Upper lobe of right lung (tissue), 1 donor: ENCODE measurements around the gene PSEN2. TPM values are rescaled to one million over a fixed set of nuclear protein-coding genes. Genes with fewer than 3 reads are reported as not detected.

Experiments
- ATAC-seq: fragments of 200-7000 bp; cut with Tn5 transposase; one replicate; pipeline ENCODE4 v1.9.1; 2020; ENCODE audit warnings: mild to moderate bottlenecking, moderate library complexity
- DNase-seq: peaks from one replicate; pipeline ENCODE4 v3.0.0-alpha.2; 2020
- H3K27ac ChIP-seq: fragments of 200-600 bp; one replicate; pipeline ENCODE4 v1.8.0; 2022
- H3K27me3 ChIP-seq: fragments of 200-600 bp; one replicate; pipeline ENCODE4 v1.8.0; 2022; ENCODE audit warnings: mild to moderate bottlenecking
- H3K36me3 ChIP-seq: fragments of 200-600 bp; one replicate; pipeline ENCODE4 v1.8.0; 2022
- H3K4me1 ChIP-seq: fragments of 200-600 bp; one replicate; pipeline ENCODE4 v1.8.0; 2022
- H3K4me3 ChIP-seq: fragments of 200-600 bp; one replicate; pipeline ENCODE4 v1.8.0; 2022; ENCODE audit warnings: mild to moderate bottlenecking
- H3K9me3 ChIP-seq: fragments of 200-600 bp; one replicate; pipeline ENCODE4 v1.8.0; 2022
- CTCF ChIP-seq: fragments of 200-600 bp; IDR thresholded peaks from one replicate; pipeline ENCODE4 v1.8.0; 2022; ENCODE audit warnings: antibody characterized with exemption
- intact Hi-C: fragments of 100-400 bp; cut with DNase I; formaldehyde crosslinking; loops from one replicate; pipeline ENCODE4 v1.11.0; 2022
- total RNA-seq: library from RNA; stranded (reverse); fragmentation: NEBNext Ultra II Directional; extraction: Animal tissue kit (Norgen Biotek cat#: 25700); gene quantifications from one replicate; pipeline ENCODE4 v1.2.1, GENCODE V29; 2021
- donor health status: DM: no; HTN: yes; CAD: no; lungs with severe emphysema.

Gene PSEN2
- total RNA-seq, 1 donor from 2014 or later: 22.7 TPM

DNA sequence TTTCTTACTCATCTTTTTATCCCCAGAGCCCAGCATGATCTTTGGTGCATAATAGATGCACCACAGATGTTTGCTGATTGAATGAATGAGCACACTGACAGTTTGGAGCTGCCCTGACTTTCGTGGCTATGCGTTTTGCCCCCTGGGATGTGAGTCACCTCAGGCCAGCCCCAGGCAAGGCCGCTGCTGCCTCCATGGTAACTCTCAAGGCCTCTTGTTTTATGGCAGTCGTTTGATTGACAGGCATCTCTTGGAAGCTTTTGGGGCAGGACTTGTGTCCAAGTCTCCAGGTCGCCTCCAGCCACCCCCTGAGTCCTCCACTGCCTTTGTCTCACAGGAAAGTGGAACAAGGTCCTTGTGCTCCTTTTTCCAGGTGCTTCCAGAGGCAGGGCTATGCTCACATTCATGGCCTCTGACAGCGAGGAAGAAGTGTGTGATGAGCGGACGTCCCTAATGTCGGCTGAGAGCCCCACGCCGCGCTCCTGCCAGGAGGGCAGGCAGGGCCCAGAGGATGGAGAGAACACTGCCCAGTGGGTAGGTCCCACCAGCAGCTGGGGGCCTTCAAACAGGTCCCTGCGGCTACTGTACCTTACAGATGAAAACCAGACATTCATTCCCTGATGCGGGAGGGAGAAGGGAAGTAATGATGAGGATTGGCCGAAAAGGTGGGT is 11.2 kb downstream of the PSEN2 start:
- no peak overlapping the region for H3K4me3 ChIP-seq
- ATAC-seq (no peak), DNase-seq (no peak)
- TF ChIP-seq CTCF: no peak
- no peaks in the 10 kb centered on the region for H3K9me3 ChIP-seq
- intact Hi-C loops: no loop called here
- no peaks in the 10 kb centered on the region for H3K27me3 ChIP-seq
- H3K4me1 ChIP-seq: peaks cover 11% of the 10 kb centered on the region
- peak overlapping the region; percentile 44 for H3K27ac ChIP-seq
- H3K36me3 ChIP-seq: peaks cover 29% of the 10 kb centered on the region

- intact Hi-C loops: no loop called here
- Histone ChIP-seq H3K9me3 (no peaks in the 10 kb centered on the region), H3K27ac (peak overlapping the region; percentile 44), H3K27me3 (no peaks in the 10 kb centered on the region), H3K36me3 (peaks cover 30% of the 10 kb centered on the region), H3K4me3 (peak overlapping the region; percentile 12), H3K4me1 (peaks cover 11% of the 10 kb centered on the region)
- ATAC-seq (no peak), DNase-seq (no peak)
- TF ChIP-seq CTCF: no peak
These were observed 11.8 kb downstream of the PSEN2 start for GRCh38 chr1:226882187-226882586.

DNA sequence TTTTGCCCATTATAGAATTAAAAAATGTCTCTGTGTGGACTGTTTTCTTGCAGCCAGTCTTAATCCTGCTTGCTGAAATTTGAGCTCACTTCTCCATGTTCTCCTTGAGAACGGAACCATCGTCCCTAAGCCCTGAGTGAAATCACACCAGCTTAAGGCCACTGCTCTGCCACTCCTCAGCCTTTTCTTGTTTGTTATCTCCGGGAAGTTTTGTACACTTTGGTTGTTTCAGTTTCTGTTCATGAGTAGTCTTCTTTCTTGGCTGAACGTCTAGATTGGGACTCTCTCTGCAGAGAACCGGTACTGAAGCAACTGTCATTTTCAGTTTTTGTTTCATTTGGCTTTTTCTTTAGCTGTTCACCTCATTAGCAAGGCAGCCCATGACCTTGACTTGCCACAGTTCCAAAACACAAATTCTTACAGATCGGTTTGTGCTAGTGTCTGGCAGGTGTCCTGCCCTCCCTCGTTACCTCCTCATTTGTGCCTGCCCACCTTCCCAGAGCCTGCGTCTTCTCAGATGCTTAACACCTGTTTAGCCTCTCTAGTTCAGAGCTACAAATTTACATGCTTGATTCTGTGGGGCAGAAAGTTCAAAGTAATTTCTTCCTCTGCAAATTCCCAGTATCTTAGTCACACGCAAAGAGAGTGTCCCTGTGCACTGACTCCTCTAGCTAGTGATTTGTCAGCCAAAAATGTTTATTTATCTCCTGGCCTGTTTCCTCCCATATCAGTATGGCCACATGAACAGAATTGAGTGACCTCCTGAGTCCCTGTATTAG is 12.4 kb downstream of the PSEN2 start:
- peak; percentile 49 for ATAC-seq
- DNase-seq: no peak

GRCh38 chr1:226883630-226884029 is 13.2 kb downstream of the PSEN2 start:
- no peak for TF ChIP-seq CTCF
- no peaks in the 10 kb centered on the region for H3K27me3 ChIP-seq
- intact Hi-C loops: no loop called here
- H3K27ac ChIP-seq: peak overlapping the region; percentile 44
- ATAC-seq (no peak), DNase-seq (no peak)
- H3K4me3 ChIP-seq: no peak overlapping the region
- H3K9me3 ChIP-seq: no peaks in the 10 kb centered on the region
- peaks cover 45% of the 10 kb centered on the region for H3K36me3 ChIP-seq
- peaks cover 11% of the 10 kb centered on the region for H3K4me1 ChIP-seq

More for the DNA sequence above, 12.4 kb downstream of the PSEN2 start:
- H3K27ac ChIP-seq: peak overlapping the region; percentile 44
- TF ChIP-seq CTCF: no peak
- intact Hi-C loops: no loop called here
- peaks cover 37% of the 10 kb centered on the region for H3K36me3 ChIP-seq
- H3K4me1 ChIP-seq: peaks cover 11% of the 10 kb centered on the region
- H3K9me3 ChIP-seq: no peaks in the 10 kb centered on the region
- H3K27me3 ChIP-seq: no peaks in the 10 kb centered on the region
- peak overlapping the region; percentile 12 for H3K4me3 ChIP-seq

DNA sequence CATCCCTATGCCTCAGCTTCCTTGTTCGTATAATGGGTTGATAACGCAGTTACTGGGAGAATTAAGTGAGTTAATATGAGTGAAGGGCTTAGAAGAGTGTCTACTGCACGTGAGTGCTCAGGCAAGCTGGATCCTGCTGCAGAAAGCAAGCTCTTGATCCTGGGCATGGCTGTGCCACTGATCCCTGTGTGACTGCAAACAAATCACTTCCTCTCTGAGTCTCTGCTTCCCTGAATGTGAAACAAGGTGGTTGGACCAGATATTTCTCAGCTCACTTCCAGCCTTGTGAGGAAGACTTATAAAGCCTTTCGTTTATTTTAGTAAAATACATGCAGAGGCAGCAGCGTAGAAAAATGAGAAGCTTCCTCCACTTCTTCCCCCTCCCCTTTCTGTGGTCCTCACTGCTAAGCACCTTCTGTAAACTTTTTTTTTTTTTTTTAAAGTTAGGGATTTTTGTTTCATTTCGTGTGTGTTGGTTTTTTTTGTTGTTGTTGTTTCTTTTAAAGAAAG is 13.8 kb downstream of the PSEN2 start:
- Histone ChIP-seq H3K27me3 (no peaks in the 10 kb centered on the region), H3K4me3 (no peak overlapping the region), H3K36me3 (peaks cover 49% of the 10 kb centered on the region), H3K4me1 (peaks cover 11% of the 10 kb centered on the region), H3K9me3 (no peaks in the 10 kb centered on the region), H3K27ac (no peak overlapping the region)
- DNase-seq (no peak), ATAC-seq (no peak)
- TF ChIP-seq CTCF: no peak
- intact Hi-C loops: no loop called here
